Measurements from ENCODE around the gene IL20.

Gene IL20

GRCh38 chr1:206864939-206865671 is at the start of gene IL20:
IL20 (plus strand) TSS chr1:206865623; CDS start chr1:206865853, 230 bp downstream.
- DNase-seq (ENCODE audit: low read depth, low spot score): peak; percentile 61

GRCh38 chr1:206816390-206817287 is 48.8 kb upstream of the IL20 start:
- DNase-seq (ENCODE audit: low read depth, low spot score): no peak

- no peak for DNase-seq (ENCODE audit: low read depth, low spot score)
These were observed 43.9 kb upstream of the IL20 start for GRCh38 chr1:206821493-206821892.

- DNase-seq (ENCODE audit: low read depth, low spot score): no peak
These were observed 41.7 kb upstream of the IL20 start for GRCh38 chr1:206823727-206824126.

GRCh38 chr1:206824331-206824730 is 41.1 kb upstream of the IL20 start:
- no peak for DNase-seq (ENCODE audit: low read depth, low spot score)

GRCh38 chr1:206826394-206826793 is 39.0 kb upstream of the IL20 start:
- no peak for DNase-seq (ENCODE audit: low read depth, low spot score)

- no peak for DNase-seq (ENCODE audit: low read depth, low spot score)
These were observed 37.4 kb upstream of the IL20 start for GRCh38 chr1:206828061-206828460.

- DNase-seq (ENCODE audit: low read depth, low spot score): no peak
These were observed 36.7 kb upstream of the IL20 start for GRCh38 chr1:206828765-206829164.

- DNase-seq (ENCODE audit: low read depth, low spot score): no peak
These were observed 36.1 kb upstream of the IL20 start for GRCh38 chr1:206829282-206829681.

- no peak for DNase-seq (ENCODE audit: low read depth, low spot score)
These were observed 35.5 kb upstream of the IL20 start for GRCh38 chr1:206829875-206830274.

- no peak for DNase-seq (ENCODE audit: low read depth, low spot score)
These were observed 33.8 kb upstream of the IL20 start for GRCh38 chr1:206831650-206832049.

GRCh38 chr1:206832352-206832880 is 33.0 kb upstream of the IL20 start:
- DNase-seq (ENCODE audit: low read depth, low spot score): no peak

GRCh38 chr1:206833106-206833680 is 32.2 kb upstream of the IL20 start:
- no peak for DNase-seq (ENCODE audit: low read depth, low spot score)

GRCh38 chr1:206833801-206834200 is 31.6 kb upstream of the IL20 start:
- no peak for DNase-seq (ENCODE audit: low read depth, low spot score)

- no peak for DNase-seq (ENCODE audit: low read depth, low spot score)
These were observed 31.2 kb upstream of the IL20 start for GRCh38 chr1:206834217-206834616.

- no peak for DNase-seq (ENCODE audit: low read depth, low spot score)
These were observed 30.7 kb upstream of the IL20 start for GRCh38 chr1:206834711-206835110.

- DNase-seq (ENCODE audit: low read depth, low spot score): no peak
These were observed 30.2 kb upstream of the IL20 start for GRCh38 chr1:206835186-206835585.

GRCh38 chr1:206836111-206836510 is 29.3 kb upstream of the IL20 start:
- DNase-seq (ENCODE audit: low read depth, low spot score): no peak

GRCh38 chr1:206839006-206839560 is 26.3 kb upstream of the IL20 start:
- DNase-seq (ENCODE audit: low read depth, low spot score): no peak

- DNase-seq (ENCODE audit: low read depth, low spot score): no peak
These were observed 25.6 kb upstream of the IL20 start for GRCh38 chr1:206839857-206840256.

- no peak for DNase-seq (ENCODE audit: low read depth, low spot score)
These were observed 23.7 kb upstream of the IL20 start for GRCh38 chr1:206841609-206842323.

All from iPS DF 19.7 (cell line).